Type B pancreatic cell (in vitro differentiated cells): ENCODE results near the gene KRT36. TPM values are rescaled to one million over a fixed set of nuclear protein-coding genes. Genes with fewer than 3 reads are reported as not detected.

Experiments used
- DNase-seq: peaks from one replicate; pipeline ENCODE4 v3.0.0; 2021; ENCODE audit warnings: mixed read lengths; ENCODE audit not compliant: unreplicated experiment; ENCODE audit errors: extremely low spot score
- H3K27ac Mint-ChIP-seq: 2 replicates; pipeline ENCODE4 v1.8.0; 2021; ENCODE audit warnings: mild to moderate bottlenecking, mixed read lengths
- H3K27me3 Mint-ChIP-seq: 2 replicates; pipeline ENCODE4 v1.8.0; 2021; ENCODE audit warnings: mixed read lengths
- H3K36me3 Mint-ChIP-seq: 2 replicates; pipeline ENCODE4 v1.8.0; 2021; ENCODE audit warnings: mixed read lengths
- H3K4me1 Mint-ChIP-seq: one replicate; pipeline ENCODE4 v1.8.0; 2021; ENCODE audit warnings: mixed read lengths; ENCODE audit not compliant: unreplicated experiment
- H3K4me3 Mint-ChIP-seq: 2 replicates; pipeline ENCODE4 v1.8.0; 2021; ENCODE audit warnings: mild to moderate bottlenecking, mixed read lengths
- H3K9me3 Mint-ChIP-seq: 2 replicates; pipeline ENCODE4 v1.8.0; 2021; ENCODE audit warnings: mixed read lengths
- CTCF ChIP-seq: fragments of 200-600 bp; sonication (generic); conservative IDR thresholded peaks from 2 replicates; pipeline ENCODE4 v1.5.0; 2021; ENCODE audit warnings: antibody characterized with exemption, mild to moderate bottlenecking
- total RNA-seq: library from RNA; stranded (reverse); gene quantifications from 2 replicates; pipeline ENCODE4 v1.2.1, GENCODE V29; 2021; ENCODE audit warnings: low replicate concordance

Gene KRT36
- total RNA-seq, 1 donor from 2014 or later, result 0.17 TPM

GRCh38 chr17:41524261-41524660, 34.6 kb upstream of the KRT36 start:
- H3K27me3 Mint-ChIP-seq, result peaks cover 37% of the 10 kb centered on the region
- no peak for TF ChIP-seq CTCF
- H3K4me1 Mint-ChIP-seq, result peaks cover 29% of the 10 kb centered on the region
- H3K36me3 Mint-ChIP-seq, result peaks cover 21% of the 10 kb centered on the region
- H3K4me3 Mint-ChIP-seq, result peak overlapping the region; percentile 89
- no peaks in the 10 kb centered on the region for H3K9me3 Mint-ChIP-seq
- DNase-seq, result no peak
- H3K27ac Mint-ChIP-seq, result peak overlapping the region; percentile 99

GRCh38 chr17:41523787-41524186, 34.1 kb upstream of the KRT36 start:
- Mint-ChIP-seq H3K9me3 (no peaks in the 10 kb centered on the region), H3K27ac (peak overlapping the region; percentile 99)

GRCh38 chr17:41523225-41523593, 33.5 kb upstream of the KRT36 start:
- peaks cover 26% of the 10 kb centered on the region for H3K27me3 Mint-ChIP-seq
- H3K4me3 Mint-ChIP-seq, result peak overlapping the region; percentile 89
- TF ChIP-seq CTCF, result no peak
- DNase-seq, result no peak
- H3K4me1 Mint-ChIP-seq, result peaks cover 25% of the 10 kb centered on the region
- peak overlapping the region; percentile 99 for H3K27ac Mint-ChIP-seq
- no peaks in the 10 kb centered on the region for H3K9me3 Mint-ChIP-seq
- H3K36me3 Mint-ChIP-seq, result peaks cover 21% of the 10 kb centered on the region

More at GRCh38 chr17:41523787-41524186, 34.1 kb upstream of the KRT36 start:
- DNase-seq, result no peak
- peak overlapping the region; percentile 89 for H3K4me3 Mint-ChIP-seq
- peaks cover 21% of the 10 kb centered on the region for H3K36me3 Mint-ChIP-seq
- H3K27me3 Mint-ChIP-seq, result peaks cover 32% of the 10 kb centered on the region
- H3K4me1 Mint-ChIP-seq, result peaks cover 28% of the 10 kb centered on the region
- no peak for TF ChIP-seq CTCF

GRCh38 chr17:41522301-41523224, 32.9 kb upstream of the KRT36 start:
- Mint-ChIP-seq H3K4me1 (peaks cover 24% of the 10 kb centered on the region), H3K27ac (peak overlapping the region; percentile 99), H3K36me3 (peaks cover 21% of the 10 kb centered on the region), H3K27me3 (peaks cover 23% of the 10 kb centered on the region), H3K9me3 (no peaks in the 10 kb centered on the region), H3K4me3 (peak overlapping the region; percentile 89)
- no peak for DNase-seq
- TF ChIP-seq CTCF, result no peak

- peaks cover 15% of the 10 kb centered on the region for H3K27me3 Mint-ChIP-seq
- H3K36me3 Mint-ChIP-seq, result peaks cover 18% of the 10 kb centered on the region
- H3K4me1 Mint-ChIP-seq, result peaks cover 24% of the 10 kb centered on the region
- peak overlapping the region; percentile 89 for H3K4me3 Mint-ChIP-seq
- peak overlapping the region; percentile 99 for H3K27ac Mint-ChIP-seq
- TF ChIP-seq CTCF, result no peak
- DNase-seq, result no peak
- no peaks in the 10 kb centered on the region for H3K9me3 Mint-ChIP-seq
These were observed 32.0 kb upstream of the KRT36 start for GRCh38 chr17:41521574-41522261.
